Activated naive CD4-positive, alpha-beta T cell treated with anti-CD3 and anti-CD28 coated beads, Interleukin-2, amount 10 ng/mL, durations not matched to agents 7 days and 5 days (primary cell): ENCODE data around the gene FBLN2.
A peak's percentile ranks its signal among the peaks of the same experiment; 100 is the strongest.

Experiments used
- CTCF ChIA-PET: fragments of 350-600 bp; sonication (Branson Sonifier 250); formaldehyde crosslinking; loops from one replicate; lab custom pipeline; 2021; ENCODE audit warnings: antibody characterized with exemption; lab: Charles Lee
- DNase-seq: peaks from one replicate; pipeline ENCODE4 v3.0.0-alpha.2; 2020
- H3K27ac Mint-ChIP-seq: one replicate; pipeline ENCODE4 v1.8.0; 2021; ENCODE audit warnings: mild to moderate bottlenecking, moderate library complexity, mixed read lengths
- H3K27me3 Mint-ChIP-seq: one replicate; pipeline ENCODE4 v1.8.0; 2021; ENCODE audit warnings: mild to moderate bottlenecking, mixed read lengths
- H3K36me3 Mint-ChIP-seq: one replicate; pipeline ENCODE4 v1.8.0; 2021; ENCODE audit warnings: mixed read lengths
- H3K4me1 Mint-ChIP-seq: one replicate; pipeline ENCODE4 v1.8.0; 2021; ENCODE audit warnings: mixed read lengths
- H3K4me3 Mint-ChIP-seq: one replicate; pipeline ENCODE4 v1.8.0; 2021; ENCODE audit warnings: mild to moderate bottlenecking, moderate library complexity, mixed read lengths
- H3K9me3 Mint-ChIP-seq: one replicate; pipeline ENCODE4 v1.8.0; 2021; ENCODE audit warnings: mixed read lengths

Gene FBLN2

DNA sequence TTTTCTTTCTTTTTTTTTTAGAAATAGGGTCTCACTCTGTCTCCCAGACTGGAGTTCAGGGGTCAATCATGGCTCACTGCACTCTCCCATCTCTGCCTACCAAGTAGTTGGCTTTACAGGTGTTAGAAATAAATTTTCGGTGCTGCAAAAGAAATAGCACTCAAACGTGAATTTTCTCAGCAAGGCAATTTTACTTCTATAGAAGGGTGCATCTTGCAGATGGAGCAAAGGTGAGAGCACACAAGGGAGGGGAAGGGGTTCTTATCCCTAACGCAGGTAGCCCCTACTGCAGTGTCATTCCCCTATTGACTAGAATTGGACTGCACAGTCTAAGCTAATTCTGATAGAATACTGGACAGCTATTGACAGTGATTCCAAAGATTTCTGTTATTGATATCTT lies 6.8 kb upstream of the FBLN2 start:
- CTCF ChIA-PET, result interaction anchor here (0.8 kb wide), 1 partner anchor 115 kb away, joined by 3 read pairs; no protein-coding TSS in a partner anchor
- H3K27me3 Mint-ChIP-seq, result peaks cover 80% of the 10 kb centered on the region
- H3K27ac Mint-ChIP-seq, result no peak overlapping the region
- peaks cover 6% of the 10 kb centered on the region for H3K9me3 Mint-ChIP-seq
- H3K4me3 Mint-ChIP-seq, result no peak overlapping the region
- DNase-seq, result no peak
- H3K36me3 Mint-ChIP-seq, result no peaks in the 10 kb centered on the region
- H3K4me1 Mint-ChIP-seq, result peaks cover 25% of the 10 kb centered on the region

DNA sequence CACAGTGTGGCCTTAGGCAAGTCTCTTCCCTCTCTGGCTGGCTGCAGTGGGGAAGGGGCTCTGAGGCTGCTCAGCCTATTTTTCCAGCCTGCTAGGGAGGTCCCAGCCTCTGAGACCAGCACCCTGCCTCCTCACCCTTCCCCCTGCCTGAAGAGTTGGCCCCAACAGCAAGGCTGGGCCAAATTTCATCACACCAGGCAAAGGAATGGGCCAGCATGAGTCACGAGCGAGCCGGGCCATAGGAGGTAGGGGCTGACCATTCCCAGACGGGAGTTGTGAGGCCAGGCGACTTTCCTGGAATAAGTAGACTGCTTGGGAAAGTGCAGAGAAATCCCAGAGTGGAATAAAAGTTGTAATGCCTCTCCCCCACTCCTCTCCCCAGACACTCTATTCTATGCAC lies 5.7 kb upstream of the FBLN2 start:
- peaks cover 27% of the 10 kb centered on the region for H3K4me1 Mint-ChIP-seq
- CTCF ChIA-PET, result no interaction called here
- H3K27ac Mint-ChIP-seq, result no peak overlapping the region
- no peak for DNase-seq
- H3K36me3 Mint-ChIP-seq, result no peaks in the 10 kb centered on the region
- peaks cover 84% of the 10 kb centered on the region for H3K27me3 Mint-ChIP-seq
- H3K9me3 Mint-ChIP-seq, result peaks cover 6% of the 10 kb centered on the region
- H3K4me3 Mint-ChIP-seq, result no peak overlapping the region

DNA sequence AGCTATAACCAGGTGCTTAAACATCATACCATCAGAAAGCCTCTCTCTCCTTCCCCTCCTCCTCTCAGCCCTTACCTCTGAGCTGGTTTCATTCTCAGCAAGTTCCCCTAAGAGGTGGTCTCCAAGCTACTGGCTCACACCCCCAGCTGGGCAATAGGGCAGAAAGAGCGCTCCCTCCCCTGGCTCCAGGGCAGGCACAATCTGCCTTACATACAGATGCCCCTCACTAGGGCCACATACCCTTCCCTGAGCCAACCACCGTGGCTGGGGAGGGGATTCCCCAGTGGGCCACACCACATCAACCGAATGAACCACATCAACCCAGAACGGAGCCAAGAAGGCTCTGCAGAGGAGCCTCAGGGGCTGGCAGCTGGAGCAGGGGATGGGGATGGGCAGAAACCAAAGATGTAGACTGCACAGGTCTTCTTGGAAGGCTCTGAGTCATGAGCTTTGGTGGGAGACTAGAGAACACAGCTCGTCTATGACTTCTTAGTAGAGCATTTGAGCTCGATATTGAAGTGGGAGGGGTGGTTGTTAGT lies 4.6 kb upstream of the FBLN2 start:
- CTCF ChIA-PET, result interaction anchor here (0.7 to 1.5 kb wide), 3 partner anchors 10 to 113 kb away, joined by 3 to 4 read pairs (median 3); no protein-coding TSS in a partner anchor
- no peak overlapping the region for H3K27ac Mint-ChIP-seq
- peak; percentile 71 for DNase-seq
- H3K9me3 Mint-ChIP-seq, result peaks cover 6% of the 10 kb centered on the region
- H3K4me1 Mint-ChIP-seq, result peaks cover 29% of the 10 kb centered on the region
- H3K27me3 Mint-ChIP-seq, result peaks cover 86% of the 10 kb centered on the region
- H3K36me3 Mint-ChIP-seq, result no peaks in the 10 kb centered on the region
- H3K4me3 Mint-ChIP-seq, result no peak overlapping the region

DNA sequence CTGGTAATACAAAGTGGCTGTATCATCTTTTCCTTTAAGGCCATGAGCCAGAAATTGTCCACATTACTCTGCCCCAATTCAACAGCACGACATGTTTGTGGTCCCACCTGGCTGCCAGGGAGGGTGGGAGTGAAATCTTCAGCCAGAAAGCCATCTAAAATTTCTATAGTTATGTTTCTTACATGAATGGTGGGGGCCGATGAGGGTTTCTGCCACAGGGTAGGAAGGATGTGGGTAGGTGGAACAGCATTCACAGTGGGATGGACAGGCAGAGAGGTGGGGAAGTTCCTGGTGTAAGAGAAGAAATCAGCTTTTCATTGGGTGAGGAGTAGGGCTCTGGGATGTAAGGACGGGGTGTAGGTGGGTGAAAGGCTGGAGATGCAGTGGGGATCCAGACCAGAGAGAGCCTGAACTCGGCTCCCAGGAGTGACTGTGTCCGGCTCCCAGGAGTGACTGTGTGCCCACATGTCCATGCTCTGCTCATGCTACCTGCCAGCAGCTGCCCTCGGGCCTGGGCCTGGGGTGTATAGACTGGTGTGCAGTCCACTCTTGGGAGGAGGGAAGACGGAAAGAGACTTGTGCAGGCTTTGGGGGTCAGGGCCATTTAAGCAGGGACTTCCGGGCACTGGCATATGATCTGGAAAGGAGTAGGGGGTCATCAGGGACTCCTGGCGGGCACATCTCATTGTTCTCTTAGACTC lies 3.8 kb upstream of the FBLN2 start:
- DNase-seq, result no peak
- H3K4me1 Mint-ChIP-seq, result peaks cover 35% of the 10 kb centered on the region
- peaks cover 6% of the 10 kb centered on the region for H3K9me3 Mint-ChIP-seq
- H3K27ac Mint-ChIP-seq, result no peak overlapping the region
- peaks cover 87% of the 10 kb centered on the region for H3K27me3 Mint-ChIP-seq
- no peaks in the 10 kb centered on the region for H3K36me3 Mint-ChIP-seq
- CTCF ChIA-PET, result interaction anchor here (1.3 to 1.5 kb wide), 2 partner anchors 105 to 112 kb away, joined by 3 to 4 read pairs; no protein-coding TSS in a partner anchor
- no peak overlapping the region for H3K4me3 Mint-ChIP-seq

DNA sequence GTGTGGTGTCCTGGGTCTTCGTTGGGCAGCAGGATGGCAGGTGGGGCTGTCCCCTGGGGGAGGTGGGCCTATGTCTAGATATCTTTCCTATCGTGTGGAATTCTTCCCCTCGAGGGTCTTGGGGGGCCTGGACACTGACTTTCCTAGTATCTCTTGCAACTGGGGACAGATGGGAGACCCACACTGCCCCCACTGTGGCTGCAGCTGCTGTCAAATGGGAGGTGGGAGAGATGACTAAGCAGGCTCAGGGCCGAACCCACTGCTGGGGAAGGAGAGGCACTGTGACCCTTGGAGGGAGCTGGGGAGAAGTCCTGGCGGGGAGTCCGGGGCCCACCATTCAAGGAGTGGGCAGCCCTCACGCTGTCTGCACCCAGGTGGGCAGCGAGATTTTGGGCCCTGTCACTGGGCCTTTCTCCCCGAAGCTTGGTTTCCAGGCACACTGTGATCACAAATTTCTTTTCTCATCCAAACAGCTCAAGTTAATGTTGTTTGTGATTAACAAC lies 2.9 kb upstream of the FBLN2 start:
- CTCF ChIA-PET, result no interaction called here
- Mint-ChIP-seq H3K4me1 (peaks cover 33% of the 10 kb centered on the region), H3K27me3 (peaks cover 87% of the 10 kb centered on the region), H3K27ac (no peak overlapping the region), H3K9me3 (peaks cover 4% of the 10 kb centered on the region), H3K4me3 (no peak overlapping the region), H3K36me3 (no peaks in the 10 kb centered on the region)
- no peak for DNase-seq

DNA sequence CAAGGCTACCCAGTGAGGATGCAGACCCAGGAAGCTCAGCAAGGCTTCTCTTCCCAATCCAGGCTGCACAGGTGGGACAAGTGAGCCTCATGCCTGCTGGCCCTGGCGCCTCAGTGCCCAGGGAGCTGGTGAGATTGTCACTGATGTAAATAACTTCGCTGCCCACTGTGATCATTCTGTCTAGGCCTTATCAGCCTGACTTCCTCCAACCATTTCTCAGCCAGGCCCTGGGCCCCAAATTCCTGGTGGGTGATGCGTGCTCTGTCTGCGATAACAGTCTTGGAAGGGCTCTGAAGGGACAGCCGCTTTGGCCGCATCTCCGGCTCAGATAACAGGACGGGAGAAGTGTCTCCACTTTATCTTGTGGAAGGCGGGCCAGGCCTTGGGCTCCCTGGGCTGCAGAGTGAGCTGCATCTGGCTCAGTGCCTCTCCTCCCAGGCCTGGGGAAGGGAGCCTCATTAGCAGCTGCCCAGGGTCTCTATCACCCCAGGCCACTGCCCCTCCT lies 2.2 kb upstream of the FBLN2 start:
- Mint-ChIP-seq H3K4me1 (peaks cover 33% of the 10 kb centered on the region), H3K27ac (no peak overlapping the region), H3K27me3 (peaks cover 88% of the 10 kb centered on the region), H3K36me3 (no peaks in the 10 kb centered on the region), H3K4me3 (no peak overlapping the region), H3K9me3 (peaks cover 4% of the 10 kb centered on the region)
- CTCF ChIA-PET, result no interaction called here
- DNase-seq, result no peak

DNA sequence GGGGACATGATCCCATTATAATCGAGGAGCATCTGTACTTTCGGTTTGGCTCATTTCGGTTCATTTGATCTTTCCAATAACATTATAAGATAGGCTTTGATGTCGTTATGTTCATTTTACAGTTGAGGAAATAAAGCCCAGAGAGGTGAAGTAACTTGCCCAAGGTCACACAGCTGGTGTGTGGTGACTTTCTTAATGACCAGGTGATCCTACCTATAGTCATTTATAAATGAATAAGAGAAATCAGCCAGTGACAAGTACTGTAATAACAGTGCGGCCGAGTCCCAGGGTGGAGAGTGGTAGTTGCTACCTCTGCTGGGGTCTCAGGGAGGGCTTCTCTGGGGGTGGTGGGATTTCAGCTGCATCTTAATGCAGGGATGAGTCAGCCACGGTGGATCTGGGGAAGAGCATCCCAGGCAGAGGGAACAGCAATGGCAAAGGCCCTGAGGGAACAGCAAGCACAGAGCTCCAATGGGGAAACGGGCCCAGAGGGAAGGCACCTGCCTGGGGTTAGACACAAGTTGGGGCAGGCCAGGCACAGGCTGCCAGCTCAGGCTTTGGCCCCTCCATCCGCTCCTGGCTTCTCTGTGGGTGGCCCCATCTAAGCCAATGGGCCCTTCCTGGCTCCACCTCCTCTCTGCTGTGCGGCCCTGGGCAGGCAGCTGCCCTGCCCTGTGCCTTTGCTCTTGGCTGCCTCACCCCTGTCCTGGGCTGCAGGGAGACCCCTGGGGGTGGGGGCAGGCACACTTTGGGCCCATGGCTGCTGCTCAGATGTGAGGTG lies 1.1 kb upstream of the FBLN2 start:
- CTCF ChIA-PET, result no interaction called here
- H3K4me1 Mint-ChIP-seq, result peaks cover 33% of the 10 kb centered on the region
- H3K27me3 Mint-ChIP-seq, result peaks cover 91% of the 10 kb centered on the region
- no peak overlapping the region for H3K27ac Mint-ChIP-seq
- H3K36me3 Mint-ChIP-seq, result no peaks in the 10 kb centered on the region
- H3K9me3 Mint-ChIP-seq, result peaks cover 2% of the 10 kb centered on the region
- DNase-seq, result no peak
- no peak overlapping the region for H3K4me3 Mint-ChIP-seq

DNA sequence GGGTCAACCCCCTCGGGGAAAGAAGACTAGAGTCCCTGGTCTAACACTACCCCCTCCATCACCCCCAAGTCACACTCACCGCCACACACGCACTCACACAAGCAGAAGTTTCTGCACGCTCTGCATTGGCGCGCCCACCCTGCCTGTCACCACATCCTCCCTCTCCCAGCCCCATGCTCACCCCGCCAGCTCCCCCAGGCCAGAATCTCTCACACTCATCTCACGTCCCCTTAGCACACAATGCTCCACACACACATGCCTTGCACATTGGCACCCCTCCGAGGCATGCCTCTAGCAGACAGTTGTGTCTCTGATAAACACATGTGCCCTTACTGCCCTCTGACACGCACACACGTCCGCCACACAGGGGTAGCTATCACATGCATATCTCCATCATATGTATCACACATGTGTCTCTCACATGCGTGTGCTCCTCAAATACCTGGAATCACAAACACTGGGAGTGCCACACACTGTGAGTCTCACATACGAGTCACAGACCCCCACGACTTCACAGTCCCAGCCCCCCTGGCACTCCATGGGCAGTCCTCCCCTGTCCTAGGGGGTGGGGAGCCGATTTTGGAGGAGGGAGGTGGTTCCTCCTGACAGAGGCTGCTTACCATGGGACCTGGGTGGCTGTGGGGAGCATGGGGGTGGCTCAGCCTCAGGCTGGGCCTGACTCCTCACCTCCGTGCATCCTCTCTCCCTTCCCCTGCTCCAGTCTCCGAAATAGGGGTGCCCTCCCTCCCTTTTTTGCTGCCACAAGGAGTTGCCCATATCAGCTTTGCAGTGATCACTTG lies 898 bp downstream of the FBLN2 start:
- peak overlapping the region; percentile 27 for H3K4me3 Mint-ChIP-seq
- no peak overlapping the region for H3K27ac Mint-ChIP-seq
- peaks cover 91% of the 10 kb centered on the region for H3K27me3 Mint-ChIP-seq
- H3K9me3 Mint-ChIP-seq, result no peaks in the 10 kb centered on the region
- CTCF ChIA-PET, result no interaction called here
- no peaks in the 10 kb centered on the region for H3K36me3 Mint-ChIP-seq
- DNase-seq, result no peak
- peaks cover 21% of the 10 kb centered on the region for H3K4me1 Mint-ChIP-seq

DNA sequence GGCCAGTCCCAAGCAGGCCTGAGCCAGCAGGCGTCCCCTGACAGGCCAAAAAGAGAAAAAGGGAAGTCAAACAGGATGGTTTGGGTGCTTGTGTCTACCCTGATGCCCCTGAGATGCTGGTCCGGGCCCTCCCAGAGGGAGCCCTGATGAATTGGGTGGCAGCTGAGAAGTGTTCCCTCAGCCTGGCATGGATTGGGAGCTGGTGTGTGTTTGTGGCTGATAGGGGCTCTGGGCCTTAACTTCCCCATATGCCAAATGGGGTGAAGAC lies 1.4 kb downstream of the FBLN2 start:
- H3K27ac Mint-ChIP-seq, result no peak overlapping the region

DNA sequence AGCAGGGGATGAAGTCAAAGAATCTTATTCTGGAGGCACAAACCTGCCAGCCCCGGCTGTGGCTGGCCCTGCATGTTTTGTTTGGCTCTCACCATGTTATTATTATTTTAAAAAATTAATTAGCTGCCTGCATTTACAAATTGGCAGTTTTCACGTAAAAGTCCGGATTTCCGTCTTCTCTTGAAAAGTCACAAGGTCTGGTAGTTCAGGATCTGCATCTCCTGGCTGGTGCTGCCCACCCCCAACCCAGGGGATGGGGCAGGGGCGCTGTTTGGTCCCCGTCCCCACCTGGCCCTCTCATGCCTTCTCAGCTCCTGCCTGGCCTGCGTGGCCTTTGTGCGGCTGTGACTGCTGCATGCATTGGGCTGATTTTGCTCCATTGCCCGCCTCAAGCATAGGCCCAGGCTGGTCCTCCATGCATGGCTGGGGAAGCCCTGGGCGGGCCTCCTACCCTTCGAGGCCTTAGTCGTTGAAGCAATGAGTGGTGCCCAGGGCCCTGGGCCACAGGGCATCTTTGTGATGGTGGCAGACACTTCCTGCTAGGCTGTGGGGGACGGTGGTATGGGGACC lies 2.0 kb downstream of the FBLN2 start:
- CTCF ChIA-PET, result no interaction called here
- Mint-ChIP-seq H3K27ac (no peak overlapping the region), H3K9me3 (no peaks in the 10 kb centered on the region), H3K4me1 (peaks cover 12% of the 10 kb centered on the region), H3K36me3 (no peaks in the 10 kb centered on the region), H3K27me3 (peaks cover 81% of the 10 kb centered on the region), H3K4me3 (no peak overlapping the region)
- DNase-seq, result no peak

More for the DNA sequence above, 1.4 kb downstream of the FBLN2 start:
- no peak overlapping the region for H3K4me3 Mint-ChIP-seq
- H3K27me3 Mint-ChIP-seq, result peaks cover 86% of the 10 kb centered on the region
- H3K9me3 Mint-ChIP-seq, result no peaks in the 10 kb centered on the region
- H3K36me3 Mint-ChIP-seq, result no peaks in the 10 kb centered on the region
- CTCF ChIA-PET, result no interaction called here
- peaks cover 16% of the 10 kb centered on the region for H3K4me1 Mint-ChIP-seq
- DNase-seq, result no peak

DNA sequence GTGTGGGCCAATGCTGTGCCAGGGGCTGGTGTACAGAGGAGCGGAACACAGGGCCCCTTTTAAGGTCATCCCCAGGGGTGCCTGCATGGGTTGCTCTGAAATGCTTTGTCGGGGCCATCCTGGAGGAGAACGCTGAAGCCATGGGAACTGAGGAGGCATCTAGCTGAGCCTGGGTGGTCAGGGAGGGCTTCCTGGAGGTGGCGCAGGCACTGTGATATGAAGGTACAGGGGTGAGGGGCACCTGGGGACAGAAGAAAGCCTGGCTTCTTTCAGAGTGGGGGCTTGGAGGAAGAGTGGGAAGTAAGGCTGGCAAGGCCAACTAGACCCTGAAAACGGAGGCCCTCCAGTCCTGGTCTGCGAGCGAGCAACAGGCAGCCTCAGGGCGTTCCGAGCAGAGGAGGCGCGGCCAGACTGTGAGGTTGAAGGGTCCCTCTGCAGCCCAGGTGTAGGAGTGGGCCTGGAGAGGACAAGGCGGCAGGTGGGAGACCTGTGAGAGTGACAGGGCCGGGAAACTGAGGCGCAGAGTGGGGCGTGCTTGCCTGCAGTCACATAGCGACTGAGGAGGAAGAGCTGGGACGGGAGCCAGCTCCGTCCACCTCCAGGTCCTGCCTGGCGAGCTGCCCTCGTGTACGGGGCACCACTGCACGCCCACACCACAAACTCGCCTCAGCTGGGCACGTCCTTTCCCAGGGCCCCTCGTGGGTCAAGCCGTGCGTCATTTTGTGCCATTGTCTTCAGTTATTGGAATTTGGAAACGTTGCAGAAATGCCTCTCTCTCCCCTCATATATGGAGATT lies 4.1 kb downstream of the FBLN2 start:
- CTCF ChIA-PET, result no interaction called here
- Mint-ChIP-seq H3K27me3 (peaks cover 77% of the 10 kb centered on the region), H3K4me3 (no peak overlapping the region), H3K4me1 (peaks cover 10% of the 10 kb centered on the region), H3K9me3 (no peaks in the 10 kb centered on the region), H3K27ac (no peak overlapping the region), H3K36me3 (no peaks in the 10 kb centered on the region)
- DNase-seq, result no peak

DNA sequence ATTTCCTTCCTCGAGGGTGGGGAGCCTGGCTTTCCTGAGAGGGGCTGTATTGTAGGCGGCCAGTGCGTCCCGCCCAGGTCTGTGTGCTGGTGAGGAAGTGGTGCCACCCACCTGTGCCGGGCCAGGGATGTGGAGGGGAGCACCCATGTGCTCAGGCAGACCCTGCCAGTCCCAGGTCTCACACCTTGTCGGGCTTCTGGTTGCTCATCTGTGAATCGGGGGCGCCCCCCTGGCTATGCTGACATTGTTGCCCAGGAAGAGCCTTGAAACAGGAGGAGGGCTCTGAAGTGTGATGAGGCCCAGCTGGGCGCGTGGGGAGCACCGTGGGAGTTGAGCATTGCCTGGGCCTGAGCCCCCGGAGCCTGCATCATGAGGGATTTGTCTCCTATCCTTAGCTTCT lies 4.8 kb downstream of the FBLN2 start:
- CTCF ChIA-PET, result no interaction called here

DNA sequence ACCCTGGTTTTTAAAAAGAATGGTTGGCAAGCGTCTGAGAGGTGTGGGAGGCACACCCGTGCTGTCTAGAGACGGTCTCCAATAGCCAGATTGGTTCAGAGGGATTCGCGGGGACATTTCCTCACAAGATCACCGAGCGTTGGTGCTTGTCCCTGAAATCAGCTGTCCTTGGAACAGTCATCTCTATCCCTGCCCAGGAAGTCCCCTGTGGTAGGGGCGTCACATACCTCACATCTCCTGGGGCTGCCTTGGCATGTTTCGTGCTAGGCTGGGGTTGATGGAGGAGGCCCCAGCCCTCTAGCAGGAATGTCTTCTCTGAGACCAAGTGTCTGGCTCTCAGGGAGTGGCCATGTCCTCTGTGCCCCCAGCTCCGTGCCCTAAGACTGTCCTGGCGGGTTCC lies 6.8 kb downstream of the FBLN2 start:
- CTCF ChIA-PET, result interaction anchor here (0.6 kb wide), 1 partner anchor 55 kb away, joined by 3 read pairs; no protein-coding TSS in a partner anchor
- peaks cover 75% of the 10 kb centered on the region for H3K27me3 Mint-ChIP-seq
- no peaks in the 10 kb centered on the region for H3K9me3 Mint-ChIP-seq
- H3K4me3 Mint-ChIP-seq, result no peak overlapping the region
- no peaks in the 10 kb centered on the region for H3K36me3 Mint-ChIP-seq
- no peak for DNase-seq
- no peak overlapping the region for H3K27ac Mint-ChIP-seq
- no peaks in the 10 kb centered on the region for H3K4me1 Mint-ChIP-seq

More for the DNA sequence above, 4.8 kb downstream of the FBLN2 start:
- Mint-ChIP-seq H3K36me3 (no peaks in the 10 kb centered on the region), H3K27ac (no peak overlapping the region), H3K9me3 (no peaks in the 10 kb centered on the region), H3K4me1 (peaks cover 6% of the 10 kb centered on the region), H3K27me3 (peaks cover 72% of the 10 kb centered on the region), H3K4me3 (no peak overlapping the region)
- no peak for DNase-seq
